Right lung (tissue), 5 donors: Measurements from ENCODE around the gene ZNF548. TPM values are rescaled to one million over a fixed set of nuclear protein-coding genes. Genes with fewer than 3 reads are reported as not detected.

ENCODE experiments used
- polyA plus RNA-seq, 5 donors: library from polyadenylated mRNA; unstranded; fragments of 120-200 nt; gene quantifications; one replicate each; pipeline versions ENCODE4 v1.2.1 to v1.2.3, GENCODE V29; 2013; ENCODE audit warnings: inconsistent platforms in 1 of 5, low replicate concordance in 1 of 5; ENCODE audit not compliant: insufficient read length in 5 of 5, insufficient read depth in 1 of 5

The ZNF548 gene
- polyA plus RNA-seq, 5 donors, result 25.4 to 49.6 (median 37.1) TPM

Other genes with a start within 250 kb of the ZNF548 start
- gene ZIM3, start 244.7 kb upstream of the ZNF548 start, polyA plus RNA-seq, result under 1 TPM in 2 of 5 donors, not detected in 3; 0.04 to 0.06 TPM
- gene DUXA, start 222.4 kb upstream of the ZNF548 start, polyA plus RNA-seq, result not detected
- 10 to 100 TPM; 12.2 to 24.1 (median 21.1) TPM for gene ZNF264, start 198.4 kb upstream of the ZNF548 start, polyA plus RNA-seq
- 1 to 10 TPM in 4 of 5 donors, under 1 TPM in 1; 0.85 to 3.4 (median 1.6) TPM for gene AURKC, start 158.8 kb upstream of the ZNF548 start, polyA plus RNA-seq
- gene ZNF805, start 149.2 kb upstream of the ZNF548 start, polyA plus RNA-seq, result 1 to 10 TPM; 3.8 to 7.6 (median 6.5) TPM
- gene ZNF460, start 109.4 kb upstream of the ZNF548 start, polyA plus RNA-seq, result 1 to 10 TPM; 1.8 to 5.5 (median 3.8) TPM
- 10 to 100 TPM in 3 of 5 donors, 1 to 10 TPM in 2; 7.2 to 11.6 (median 10.1) TPM for gene ZNF543, start 69.4 kb upstream of the ZNF548 start, polyA plus RNA-seq
- gene ZNF304, start 38.6 kb upstream of the ZNF548 start, polyA plus RNA-seq, result 10 to 100 TPM; 12.5 to 21.0 (median 17.1) TPM
- 10 to 100 TPM; 12.4 to 17.2 (median 14.5) TPM for gene TRAPPC2B, start 26.3 kb upstream of the ZNF548 start, polyA plus RNA-seq
- gene ZNF547, start 26.3 kb upstream of the ZNF548 start, polyA plus RNA-seq, result 10 to 100 TPM in 1 of 5 donors, 1 to 10 TPM in 4; 5.2 to 10.1 (median 6.6) TPM
- 10 to 100 TPM in 4 of 5 donors, 1 to 10 TPM in 1; 9.1 to 17.1 (median 15.8) TPM for gene ZNF17, start 21.3 kb downstream of the ZNF548 start, polyA plus RNA-seq
- gene ZNF749, start 45.5 kb downstream of the ZNF548 start, polyA plus RNA-seq, result 10 to 100 TPM in 4 of 5 donors, 1 to 10 TPM in 1; 8.7 to 13.1 (median 11.9) TPM
- gene VN1R1, start 67.3 kb downstream of the ZNF548 start, polyA plus RNA-seq, result 1 to 10 TPM; 2.3 to 5.4 (median 4.5) TPM
- gene ZNF772, start 87.7 kb downstream of the ZNF548 start, polyA plus RNA-seq, result 10 to 100 TPM in 4 of 5 donors, 1 to 10 TPM in 1; 8.4 to 22.1 (median 19.2) TPM
- 10 to 100 TPM; 19.5 to 32.5 (median 22.7) TPM for gene ZNF419, start 97.9 kb downstream of the ZNF548 start, polyA plus RNA-seq
- gene ZNF773, start 110.1 kb downstream of the ZNF548 start, polyA plus RNA-seq, result 10 to 100 TPM; 12.1 to 17.5 (median 16.5) TPM
- 10 to 100 TPM; 15.0 to 21.2 (median 20.1) TPM for gene ZNF549, start 137.5 kb downstream of the ZNF548 start, polyA plus RNA-seq
- gene ZNF550, start 170.0 kb downstream of the ZNF548 start, polyA plus RNA-seq, result 10 to 100 TPM; 16.2 to 31.2 (median 23.6) TPM
- gene ZNF416, start 189.1 kb downstream of the ZNF548 start, polyA plus RNA-seq, result 1 to 10 TPM; 6.6 to 9.3 (median 8.2) TPM
- gene ZIK1, start 194.3 kb downstream of the ZNF548 start, polyA plus RNA-seq, result 10 to 100 TPM; 11.4 to 23.8 (median 17.6) TPM
- 1 to 10 TPM; 4.8 to 7.7 (median 6.0) TPM for gene ZNF530, start 210.0 kb downstream of the ZNF548 start, polyA plus RNA-seq
- gene ZNF134, start 224.4 kb downstream of the ZNF548 start, polyA plus RNA-seq, result 10 to 100 TPM; 21.3 to 28.9 (median 26.7) TPM
- 10 to 100 TPM; 31.0 to 45.4 (median 42.8) TPM for gene ZNF211, start 243.3 kb downstream of the ZNF548 start, polyA plus RNA-seq